B cell (primary cell): ENCODE data around the gene CHD6. TPM values are rescaled to one million over a fixed set of nuclear protein-coding genes. Genes with fewer than 3 reads are reported as not detected.

Source experiments
- ATAC-seq: fragments of 200-7000 bp; cut with Tn5 transposase; one replicate; pipeline ENCODE4 v1.10.0; 2021; ENCODE audit warnings: low read depth, mild to moderate bottlenecking, moderate number of reproducible peaks, moderate library complexity
- CTCF ChIA-PET: fragments of 350-600 bp; sonication (Branson Sonifier 250); formaldehyde crosslinking; loops from one replicate; lab custom pipeline; 2021; ENCODE audit warnings: antibody characterized with exemption, inconsistent platforms; lab: Charles Lee
- POLR2A ChIA-PET: fragments of 350-600 bp; sonication (Branson Sonifier 250); formaldehyde crosslinking; loops from one replicate; lab custom pipeline; 2021; ENCODE audit warnings: antibody characterized with exemption; lab: Charles Lee
- DNase-seq: peaks from one replicate; pipeline ENCODE4 v3.0.0; 2013
- H2AFZ ChIP-seq: 2 replicates; pipeline ENCODE4 v1.6.1; 2012; ENCODE audit warnings: mild to moderate bottlenecking, low read depth, low read length; ENCODE audit not compliant: insufficient read depth, poor library complexity, severe bottlenecking
- H3K27ac ChIP-seq, 2 donors: 1 replicate in 1 of 2; 2 replicates in 1 of 2; pipeline ENCODE4 v1.5.1; 2012 to 2013; ENCODE audit warnings: low read length in 2 of 2, mild to moderate bottlenecking in 2 of 2, moderate library complexity in 1 of 2
- H3K27me3 ChIP-seq, 4 experiments: fragments of 200-600 bp in 1 of 4; sonication (generic) in 1 of 4; replicated peaks in 1 of 4; 1 replicate in 2 of 4; 2 replicates in 2 of 4; pipeline versions ENCODE4 v1.6.1 to v1.7.0; 2013 to 2016; ENCODE audit warnings: low read length in 3 of 4, mild to moderate bottlenecking in 2 of 4, mixed read lengths in 1 of 4, moderate library complexity in 1 of 4; ENCODE audit not compliant: insufficient read depth in 4 of 4, control insufficient read depth in 3 of 4; ENCODE audit errors: control extremely low read depth in 1 of 4
- H3K36me3 ChIP-seq, 2 experiments: replicated peaks in 1 of 2; 1 replicate in 1 of 2; 2 replicates in 1 of 2; pipeline versions ENCODE4 v1.6.1 to v1.7.1; 2013; ENCODE audit warnings: low read length in 1 of 2; ENCODE audit not compliant: insufficient read depth in 2 of 2, control insufficient read depth in 1 of 2; ENCODE audit errors: control extremely low read depth in 1 of 2, extremely low read depth in 1 of 2
- H3K4me1 ChIP-seq, 2 donors: fragments of 200-600 bp in 1 of 2; sonication (generic) in 1 of 2; 1 replicate in 1 of 2; 2 replicates in 1 of 2; pipeline versions ENCODE4 v1.5.1 to v1.6.1; 2013 to 2017; ENCODE audit warnings: low read length in 2 of 2; ENCODE audit not compliant: control insufficient read depth in 2 of 2, insufficient read depth in 2 of 2
- H3K4me2 ChIP-seq: replicated peaks from 2 replicates; pipeline ENCODE3; 2012; ENCODE audit warnings: mild to moderate bottlenecking, low read depth, low read length; ENCODE audit not compliant: poor library complexity, severe bottlenecking
- H3K4me3 ChIP-seq, 5 experiments: fragments of 200-600 bp in 1 of 5; sonication (generic) in 1 of 5; 1 replicate in 3 of 5; 2 replicates in 2 of 5; pipeline versions ENCODE4 v1.5.1 to v1.7.0; 2011 to 2016; ENCODE audit warnings: low read length in 4 of 5, mild to moderate bottlenecking in 4 of 5, low read depth in 2 of 5, control low read depth in 1 of 5, moderate library complexity in 1 of 5; ENCODE audit not compliant: insufficient read depth in 1 of 5; ENCODE audit errors: control extremely low read depth in 1 of 5, extremely low read depth in 1 of 5
- H3K79me2 ChIP-seq: fragments of 200-600 bp; sonication (generic); one replicate; pipeline ENCODE4 v1.6.0; 2016; ENCODE audit warnings: low read length; ENCODE audit not compliant: control insufficient read depth, insufficient read depth
- H3K9ac ChIP-seq: fragments of 200-600 bp; sonication (generic); 2 replicates; pipeline ENCODE4 v1.6.1; 2017; ENCODE audit warnings: mild to moderate bottlenecking, low read length, moderate library complexity
- H3K9me3 ChIP-seq, 3 donors: one replicate each; pipeline versions ENCODE4 v1.6.1 to v1.7.1; 2013; ENCODE audit warnings: low read length in 2 of 3; ENCODE audit not compliant: control insufficient read depth in 2 of 3, insufficient read depth in 1 of 3; ENCODE audit errors: control extremely low read depth in 1 of 3
- H4K20me1 ChIP-seq: 2 replicates; pipeline ENCODE4 v1.6.0; 2012; ENCODE audit warnings: mild to moderate bottlenecking, low read length; ENCODE audit not compliant: insufficient read depth, control insufficient read depth, poor library complexity, severe bottlenecking
- H3K27ac Mint-ChIP-seq: one replicate; pipeline ENCODE4 v1.8.0; 2021; ENCODE audit warnings: mixed read lengths
- H3K27me3 Mint-ChIP-seq: one replicate; pipeline ENCODE4 v1.8.0; 2021; ENCODE audit warnings: mixed read lengths
- H3K4me1 Mint-ChIP-seq: one replicate; pipeline ENCODE4 v1.8.0; 2021; ENCODE audit warnings: mixed read lengths
- H3K4me3 Mint-ChIP-seq: one replicate; pipeline ENCODE4 v1.8.0; 2021; ENCODE audit warnings: mixed read lengths
- H3K9me3 Mint-ChIP-seq: one replicate; pipeline ENCODE4 v1.8.0; 2022; ENCODE audit warnings: mixed read lengths; ENCODE audit not compliant: insufficient read depth
- EZH2 ChIP-seq: IDR thresholded peaks from 2 replicates; pipeline ENCODE4 v1.6.1; 2012; ENCODE audit warnings: borderline replicate concordance, low read depth, mild to moderate bottlenecking, moderate library complexity, low read length; ENCODE audit not compliant: insufficient read depth, poor library complexity, severe bottlenecking
- WGBS: methylation state at CpG from one replicate; pipeline ENCODE4 v1.1.5; 2013; ENCODE audit warnings: missing lambda C conversion rate; ENCODE audit not compliant: insufficient coverage; 5-methylcytosine and 5-hydroxymethylcytosine counted together
- intact Hi-C: fragments of 100-400 bp; cut with micrococcal nuclease; formaldehyde crosslinking; loops from one replicate; pipeline ENCODE4 v1.10.0; 2022
- polyA plus RNA-seq: library from polyadenylated mRNA; depleted of rRNA; stranded (reverse); fragments of >200 nt; gene quantifications from 2 replicates; pipeline ENCODE4 v1.2.3, GENCODE V29; 2012
- total RNA-seq, 2 donors: library from RNA; stranded (reverse); fragments of 120-200 nt in 1 of 2; gene quantifications; 1 replicate in 1 of 2; 2 replicates in 1 of 2; pipeline versions ENCODE4 v1.2.3 to v1.2.4, GENCODE V29; 2013 to 2022
- TF ChIP-seq, protein P1 (sequence below): fragments of 200-600 bp; IDR thresholded peaks from one replicate; pipeline ENCODE4 v1.8.0; 2022; ENCODE audit warnings: antibody characterized with exemption, mild to moderate bottlenecking

Gene CHD6
- total and polyA plus RNA-seq, 2 donors (not counting 1 experiment from before 2014, with no cell fraction given) = 10.3 to 117 TPM

DNA sequence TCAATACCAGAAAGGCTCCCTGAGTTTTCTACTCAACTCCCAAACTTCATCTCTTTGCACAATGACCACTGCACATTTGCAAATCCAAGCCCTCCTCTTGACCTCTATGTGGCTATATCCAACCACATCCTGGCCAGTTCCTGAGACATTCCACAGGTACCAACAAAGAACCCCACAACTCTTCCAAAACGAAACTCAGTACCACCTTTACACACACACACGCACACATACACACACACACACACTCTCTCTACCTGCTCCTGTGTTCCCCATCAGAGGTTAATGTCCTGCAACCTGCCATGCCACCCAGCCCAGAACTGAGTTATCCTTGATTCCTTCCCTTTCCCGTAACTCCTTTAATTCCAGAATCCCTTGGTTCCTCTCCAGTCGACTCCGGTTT lies 58.5 kb downstream of the CHD6 start:
- H3K79me2 ChIP-seq = peaks cover 82% of the 10 kb centered on the region
- no peaks in the 10 kb centered on the region for H3K27me3 Mint-ChIP-seq
- H3K27ac ChIP-seq = no peak overlapping the region
- intact Hi-C loops = no loop called here
- POLR2A ChIA-PET = no interaction called here
- H3K9ac ChIP-seq = no peak overlapping the region
- H4K20me1 ChIP-seq = peaks cover 61% of the 10 kb centered on the region
- ATAC-seq (no peak), DNase-seq (no peak)
- peaks cover 63% of the 10 kb centered on the region for H3K4me1 Mint-ChIP-seq
- peaks cover 18 to 33% of the 10 kb centered on the region in 2 donors for H3K4me1 ChIP-seq
- H3K4me2 ChIP-seq = no peak overlapping the region
- H3K4me3 ChIP-seq = no peak overlapping the region
- CTCF ChIA-PET = interaction anchor here (1.8 kb wide), 1 partner anchor 12 kb away, joined by 4 read pairs; no protein-coding TSS in a partner anchor
- TF ChIP-seq, protein P1, sequence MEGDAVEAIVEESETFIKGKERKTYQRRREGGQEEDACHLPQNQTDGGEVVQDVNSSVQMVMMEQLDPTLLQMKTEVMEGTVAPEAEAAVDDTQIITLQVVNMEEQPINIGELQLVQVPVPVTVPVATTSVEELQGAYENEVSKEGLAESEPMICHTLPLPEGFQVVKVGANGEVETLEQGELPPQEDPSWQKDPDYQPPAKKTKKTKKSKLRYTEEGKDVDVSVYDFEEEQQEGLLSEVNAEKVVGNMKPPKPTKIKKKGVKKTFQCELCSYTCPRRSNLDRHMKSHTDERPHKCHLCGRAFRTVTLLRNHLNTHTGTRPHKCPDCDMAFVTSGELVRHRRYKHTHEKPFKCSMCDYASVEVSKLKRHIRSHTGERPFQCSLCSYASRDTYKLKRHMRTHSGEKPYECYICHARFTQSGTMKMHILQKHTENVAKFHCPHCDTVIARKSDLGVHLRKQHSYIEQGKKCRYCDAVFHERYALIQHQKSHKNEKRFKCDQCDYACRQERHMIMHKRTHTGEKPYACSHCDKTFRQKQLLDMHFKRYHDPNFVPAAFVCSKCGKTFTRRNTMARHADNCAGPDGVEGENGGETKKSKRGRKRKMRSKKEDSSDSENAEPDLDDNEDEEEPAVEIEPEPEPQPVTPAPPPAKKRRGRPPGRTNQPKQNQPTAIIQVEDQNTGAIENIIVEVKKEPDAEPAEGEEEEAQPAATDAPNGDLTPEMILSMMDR = no peak
- TF ChIP-seq EZH2 = no peak
- peaks cover 0 to 3% of the 10 kb centered on the region in 2 experiments for H3K36me3 ChIP-seq
- H3K9me3 Mint-ChIP-seq = no peaks in the 10 kb centered on the region
- 98% methylated on average over 5 of the region's 5 CpGs for WGBS
- H3K27me3 ChIP-seq = no peaks in the 10 kb centered on the region
- H3K9me3 ChIP-seq = peaks cover 0 to 3% (median 3%) of the 10 kb centered on the region in 3 donors
- H3K4me3 Mint-ChIP-seq = no peak overlapping the region
- no peak overlapping the region for H3K27ac Mint-ChIP-seq
- no peak overlapping the region for H2AFZ ChIP-seq

DNA sequence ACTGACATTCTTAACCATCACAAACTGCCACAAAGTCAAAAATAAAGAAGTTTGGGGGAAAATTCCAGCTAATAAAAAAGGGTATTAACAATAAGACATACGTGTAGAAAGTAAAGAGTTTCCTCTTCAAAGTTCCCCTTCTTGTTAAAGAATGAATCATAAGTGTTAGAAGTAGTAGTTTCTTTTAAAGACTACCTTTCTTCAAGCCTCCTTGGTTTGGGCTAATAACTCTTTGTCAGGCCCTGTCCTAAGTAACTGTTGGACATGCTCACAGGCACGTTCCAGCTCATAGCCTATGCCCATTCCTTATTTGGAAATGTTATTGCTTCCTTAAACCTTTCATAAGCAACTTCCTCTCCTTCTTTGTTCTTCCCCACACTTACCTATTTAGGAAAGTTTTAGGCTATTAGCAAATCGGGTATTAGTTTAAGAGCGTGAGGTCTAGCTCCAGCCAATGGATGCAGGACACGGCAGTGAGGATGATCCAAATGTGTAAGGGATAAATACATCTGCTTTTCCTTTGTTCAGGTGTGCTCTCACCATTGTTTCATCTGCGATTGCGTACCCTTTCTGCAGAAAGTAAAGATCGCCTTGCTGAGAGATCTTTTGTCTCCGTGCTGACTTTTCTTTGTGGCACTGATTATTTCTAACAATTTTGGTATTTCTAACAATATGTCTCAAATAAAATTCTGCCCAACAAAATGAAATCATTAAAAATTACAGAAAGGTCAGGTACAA lies 64.9 kb downstream of the CHD6 start:
- Histone ChIP-seq H3K4me1 (no peaks in the 10 kb centered on the region), H3K9me3 (peaks cover 3 to 11% (median 10%) of the 10 kb centered on the region in 3 donors), H3K4me3 (no peak overlapping the region), H3K79me2 (peaks cover 58% of the 10 kb centered on the region), H3K4me2 (no peak overlapping the region), H3K27ac (no peak overlapping the region), H4K20me1 (peaks cover 38% of the 10 kb centered on the region), H2AFZ (no peak overlapping the region), H3K36me3 (peaks cover 3 to 12% of the 10 kb centered on the region in 2 experiments), H3K9ac (no peak overlapping the region), H3K27me3 (no peaks in the 10 kb centered on the region)
- ChIA-PET POLR2A (no interaction called here), CTCF (no interaction called here)
- H3K9me3 Mint-ChIP-seq = peaks cover 4% of the 10 kb centered on the region
- H3K27me3 Mint-ChIP-seq = no peaks in the 10 kb centered on the region
- WGBS = 71% methylated on average over 4 of the region's 9 CpGs
- no peak overlapping the region for H3K27ac Mint-ChIP-seq
- intact Hi-C loops = no loop called here
- ATAC-seq (no peak), DNase-seq (no peak)
- H3K4me3 Mint-ChIP-seq = no peak overlapping the region
- peaks cover 37% of the 10 kb centered on the region for H3K4me1 Mint-ChIP-seq
- TF ChIP-seq EZH2 = no peak
- TF ChIP-seq, protein P1 = no peak
